ENCODE measurements around the gene ZFP28.
A peak's percentile ranks its signal among the peaks of the same experiment; 100 is the strongest.

The ZFP28 gene

GRCh38 chr19:56525214-56525860 is 13.4 kb upstream of the ZFP28 start:
- DNase-seq (ENCODE audit: extremely low read depth, insufficient read length) = no peak
- H3K27me3 ChIP-seq (replicated peaks; ENCODE audit: control insufficient read depth, insufficient read depth, low read length) = no peaks in the 10 kb centered on the region
- no peak overlapping the region for H3K4me3 ChIP-seq (replicated peaks; ENCODE audit: low read depth, low read length)
- no peaks in the 10 kb centered on the region for H3K36me3 ChIP-seq (ENCODE audit: control insufficient read depth, insufficient read depth, low read length)
- TF ChIP-seq, protein P1, sequence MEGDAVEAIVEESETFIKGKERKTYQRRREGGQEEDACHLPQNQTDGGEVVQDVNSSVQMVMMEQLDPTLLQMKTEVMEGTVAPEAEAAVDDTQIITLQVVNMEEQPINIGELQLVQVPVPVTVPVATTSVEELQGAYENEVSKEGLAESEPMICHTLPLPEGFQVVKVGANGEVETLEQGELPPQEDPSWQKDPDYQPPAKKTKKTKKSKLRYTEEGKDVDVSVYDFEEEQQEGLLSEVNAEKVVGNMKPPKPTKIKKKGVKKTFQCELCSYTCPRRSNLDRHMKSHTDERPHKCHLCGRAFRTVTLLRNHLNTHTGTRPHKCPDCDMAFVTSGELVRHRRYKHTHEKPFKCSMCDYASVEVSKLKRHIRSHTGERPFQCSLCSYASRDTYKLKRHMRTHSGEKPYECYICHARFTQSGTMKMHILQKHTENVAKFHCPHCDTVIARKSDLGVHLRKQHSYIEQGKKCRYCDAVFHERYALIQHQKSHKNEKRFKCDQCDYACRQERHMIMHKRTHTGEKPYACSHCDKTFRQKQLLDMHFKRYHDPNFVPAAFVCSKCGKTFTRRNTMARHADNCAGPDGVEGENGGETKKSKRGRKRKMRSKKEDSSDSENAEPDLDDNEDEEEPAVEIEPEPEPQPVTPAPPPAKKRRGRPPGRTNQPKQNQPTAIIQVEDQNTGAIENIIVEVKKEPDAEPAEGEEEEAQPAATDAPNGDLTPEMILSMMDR (IDR thresholded peaks at IDR 0.05; ENCODE audit: insufficient read depth, low read length, poor library complexity, severe bottlenecking) = no peak

DNA sequence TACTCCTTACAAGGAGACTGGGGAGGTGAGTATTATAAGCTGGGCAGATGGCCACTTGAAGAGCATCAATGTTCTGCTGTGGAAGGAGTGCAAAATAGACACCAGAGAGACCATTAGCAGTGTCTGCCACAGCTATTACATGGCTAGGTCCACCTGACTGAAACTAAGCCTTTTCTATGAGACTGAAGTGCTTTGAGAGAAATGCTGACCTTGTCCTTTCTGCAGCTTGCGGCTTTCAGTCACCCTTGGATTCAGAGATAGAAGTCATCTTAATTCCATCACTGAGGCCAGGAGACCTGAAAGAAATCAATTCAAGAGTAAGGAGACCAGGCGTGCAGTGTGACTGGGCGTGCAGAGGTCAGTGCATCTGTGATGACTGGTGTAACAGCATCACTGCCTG is 1.3 kb upstream of the ZFP28 start:
- H3K4me3 ChIP-seq (replicated peaks; ENCODE audit: low read depth, low read length) = no peak overlapping the region

GRCh38 chr19:56538254-56538760 is 441 bp upstream of the ZFP28 start:
- TF ChIP-seq, protein P1 (IDR thresholded peaks at IDR 0.05; ENCODE audit: insufficient read depth, low read length, poor library complexity, severe bottlenecking) = no peak
- DNase-seq (ENCODE audit: extremely low read depth, insufficient read length) = peak; percentile 72
- H3K4me3 ChIP-seq (replicated peaks; ENCODE audit: low read depth, low read length) = no peak overlapping the region

More for the DNA sequence above, 1.3 kb upstream of the ZFP28 start:
- no peak for DNase-seq (ENCODE audit: extremely low read depth, insufficient read length)
- TF ChIP-seq, protein P1 (IDR thresholded peaks at IDR 0.05; ENCODE audit: insufficient read depth, low read length, poor library complexity, severe bottlenecking) = no peak
- Histone ChIP-seq H3K27me3 (replicated peaks; ENCODE audit: control insufficient read depth, insufficient read depth, low read length) (no peaks in the 10 kb centered on the region), H3K36me3 (ENCODE audit: control insufficient read depth, insufficient read depth, low read length) (no peaks in the 10 kb centered on the region)

DNA sequence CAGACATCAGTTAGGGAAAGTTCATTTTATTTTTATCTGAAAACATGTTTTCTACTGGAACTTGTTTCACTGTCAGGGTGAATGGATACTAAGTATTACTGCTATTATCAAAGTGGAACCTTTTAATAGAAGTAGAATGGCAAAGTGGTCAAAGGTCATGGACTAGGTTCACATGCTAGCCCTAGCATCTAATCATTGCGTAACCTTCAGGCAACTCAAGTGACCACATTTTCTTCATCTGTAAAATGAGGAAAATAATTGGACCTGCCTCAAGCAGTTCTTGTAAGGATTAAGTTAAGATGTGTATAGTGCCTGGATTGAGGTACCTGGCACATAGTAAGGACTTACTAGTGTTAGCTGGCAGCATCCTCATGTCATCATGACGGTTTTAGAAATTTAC is 5.0 kb downstream of the ZFP28 start:
- no peaks in the 10 kb centered on the region for H3K36me3 ChIP-seq (ENCODE audit: control insufficient read depth, insufficient read depth, low read length)
- no peaks in the 10 kb centered on the region for H3K27me3 ChIP-seq (replicated peaks; ENCODE audit: control insufficient read depth, insufficient read depth, low read length)
- DNase-seq (ENCODE audit: extremely low read depth, insufficient read length) = no peak
- H3K4me3 ChIP-seq (replicated peaks; ENCODE audit: low read depth, low read length) = no peak overlapping the region
- TF ChIP-seq, protein P1 (IDR thresholded peaks at IDR 0.05; ENCODE audit: insufficient read depth, low read length, poor library complexity, severe bottlenecking) = no peak

More at GRCh38 chr19:56538254-56538760, 441 bp upstream of the ZFP28 start:
- H3K36me3 ChIP-seq (ENCODE audit: control insufficient read depth, insufficient read depth, low read length) = no peaks in the 10 kb centered on the region
- no peaks in the 10 kb centered on the region for H3K27me3 ChIP-seq (replicated peaks; ENCODE audit: control insufficient read depth, insufficient read depth, low read length)

- Histone ChIP-seq H3K27me3 (replicated peaks; ENCODE audit: control insufficient read depth, insufficient read depth, low read length) (no peaks in the 10 kb centered on the region), H3K36me3 (ENCODE audit: control insufficient read depth, insufficient read depth, low read length) (no peaks in the 10 kb centered on the region), H3K4me3 (replicated peaks; ENCODE audit: low read depth, low read length) (no peak overlapping the region)
- TF ChIP-seq, protein P1 (IDR thresholded peaks at IDR 0.05; ENCODE audit: insufficient read depth, low read length, poor library complexity, severe bottlenecking) = no peak
- DNase-seq (ENCODE audit: extremely low read depth, insufficient read length) = no peak
Measured at GRCh38 chr19:56547535-56547934, 8.8 kb downstream of the ZFP28 start.

Data from GM06990 (cell line).